ENCODE data around the gene TCP11. TPM values are rescaled to one million over a fixed set of nuclear protein-coding genes. Genes with fewer than 3 reads are reported as not detected.
A peak's percentile ranks its signal among the peaks of the same experiment; 100 is the strongest.

TCP11 gene
- total and polyA plus RNA-seq, 4 donors = 0.05 to 0.19 TPM; not detected in 2

DNA sequence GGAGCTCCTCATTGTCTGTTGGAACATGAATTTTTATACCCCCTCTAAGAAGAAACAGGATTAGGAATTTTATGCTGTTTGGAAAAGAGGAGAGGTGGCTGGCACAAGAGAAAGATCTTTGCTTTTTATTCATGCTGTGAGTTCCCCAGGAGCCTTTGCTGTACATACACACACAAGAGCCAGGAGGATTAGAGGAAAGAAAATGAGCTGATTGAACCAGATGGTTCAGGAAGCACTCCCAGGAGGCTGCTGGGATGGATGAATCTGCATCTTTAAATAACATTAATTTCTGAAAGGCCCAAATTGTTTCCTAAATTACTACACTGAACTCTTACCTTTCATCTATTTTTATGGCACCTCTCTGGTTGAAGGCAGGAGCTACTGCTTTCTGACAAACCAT, 20.1 kb upstream of the TCP11 start:
- DNase-seq (ENCODE audit: low spot score) = no peak
- Histone ChIP-seq H3K4me1 (ENCODE audit: control insufficient read depth in 4 of 4, insufficient read depth in 4 of 4, low read length in 3 of 4) (peaks cover 5 to 48% (median 34%) of the 10 kb centered on the region in 4 donors), H3K27me3 (ENCODE audit: control insufficient read depth in 4 of 4, insufficient read depth in 4 of 4, low read length in 3 of 4) (no peaks in the 10 kb centered on the region), H3K9me3 (ENCODE audit: control insufficient read depth in 4 of 4, low read length in 3 of 4) (no peaks in the 10 kb centered on the region), H3K4me3 (ENCODE audit: low read depth in 1 of 3, low read length in 3 of 3) (no peak overlapping the region), H3K9ac (ENCODE audit: low read depth in 1 of 2, low read length in 2 of 2) (peak overlapping the region in 1 of 2 donors; percentile 78), H3K27ac (ENCODE audit: low read depth in 1 of 2, low read length in 2 of 2) (peak overlapping the region; percentile 88 to 92), H3K36me3 (ENCODE audit: control insufficient read depth in 4 of 4, insufficient read depth in 3 of 4, low read depth in 1 of 4, low read length in 3 of 4) (no peaks in the 10 kb centered on the region)
- TF ChIP-seq HNF4G (IDR thresholded peaks at IDR 0.05) (no peak), EGR1 (IDR thresholded peaks at IDR 0.05; ENCODE audit: low read depth in 2 of 2) (no peak), RXRA (IDR thresholded peaks at IDR 0.05) (no peak), GABPA (IDR thresholded peaks at IDR 0.05 in 1 of 2, conservative IDR thresholded peaks at IDR 0.05 in 1 of 2) (no peak), JUND (IDR thresholded peaks at IDR 0.05) (no peak), SP1 (IDR thresholded peaks at IDR 0.05) (no peak), FOXA2 (IDR thresholded peaks at IDR 0.05) (no peak), HNF4A (conservative IDR thresholded peaks at IDR 0.05) (no peak)
- TF ChIP-seq, protein P1, sequence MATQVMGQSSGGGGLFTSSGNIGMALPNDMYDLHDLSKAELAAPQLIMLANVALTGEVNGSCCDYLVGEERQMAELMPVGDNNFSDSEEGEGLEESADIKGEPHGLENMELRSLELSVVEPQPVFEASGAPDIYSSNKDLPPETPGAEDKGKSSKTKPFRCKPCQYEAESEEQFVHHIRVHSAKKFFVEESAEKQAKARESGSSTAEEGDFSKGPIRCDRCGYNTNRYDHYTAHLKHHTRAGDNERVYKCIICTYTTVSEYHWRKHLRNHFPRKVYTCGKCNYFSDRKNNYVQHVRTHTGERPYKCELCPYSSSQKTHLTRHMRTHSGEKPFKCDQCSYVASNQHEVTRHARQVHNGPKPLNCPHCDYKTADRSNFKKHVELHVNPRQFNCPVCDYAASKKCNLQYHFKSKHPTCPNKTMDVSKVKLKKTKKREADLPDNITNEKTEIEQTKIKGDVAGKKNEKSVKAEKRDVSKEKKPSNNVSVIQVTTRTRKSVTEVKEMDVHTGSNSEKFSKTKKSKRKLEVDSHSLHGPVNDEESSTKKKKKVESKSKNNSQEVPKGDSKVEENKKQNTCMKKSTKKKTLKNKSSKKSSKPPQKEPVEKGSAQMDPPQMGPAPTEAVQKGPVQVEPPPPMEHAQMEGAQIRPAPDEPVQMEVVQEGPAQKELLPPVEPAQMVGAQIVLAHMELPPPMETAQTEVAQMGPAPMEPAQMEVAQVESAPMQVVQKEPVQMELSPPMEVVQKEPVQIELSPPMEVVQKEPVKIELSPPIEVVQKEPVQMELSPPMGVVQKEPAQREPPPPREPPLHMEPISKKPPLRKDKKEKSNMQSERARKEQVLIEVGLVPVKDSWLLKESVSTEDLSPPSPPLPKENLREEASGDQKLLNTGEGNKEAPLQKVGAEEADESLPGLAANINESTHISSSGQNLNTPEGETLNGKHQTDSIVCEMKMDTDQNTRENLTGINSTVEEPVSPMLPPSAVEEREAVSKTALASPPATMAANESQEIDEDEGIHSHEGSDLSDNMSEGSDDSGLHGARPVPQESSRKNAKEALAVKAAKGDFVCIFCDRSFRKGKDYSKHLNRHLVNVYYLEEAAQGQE (IDR thresholded peaks at IDR 0.05) = no peak
- TF ChIP-seq, protein P2, sequence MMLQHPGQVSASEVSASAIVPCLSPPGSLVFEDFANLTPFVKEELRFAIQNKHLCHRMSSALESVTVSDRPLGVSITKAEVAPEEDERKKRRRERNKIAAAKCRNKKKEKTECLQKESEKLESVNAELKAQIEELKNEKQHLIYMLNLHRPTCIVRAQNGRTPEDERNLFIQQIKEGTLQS (IDR thresholded peaks at IDR 0.05) = no peak
- TF ChIP-seq, protein P3, sequence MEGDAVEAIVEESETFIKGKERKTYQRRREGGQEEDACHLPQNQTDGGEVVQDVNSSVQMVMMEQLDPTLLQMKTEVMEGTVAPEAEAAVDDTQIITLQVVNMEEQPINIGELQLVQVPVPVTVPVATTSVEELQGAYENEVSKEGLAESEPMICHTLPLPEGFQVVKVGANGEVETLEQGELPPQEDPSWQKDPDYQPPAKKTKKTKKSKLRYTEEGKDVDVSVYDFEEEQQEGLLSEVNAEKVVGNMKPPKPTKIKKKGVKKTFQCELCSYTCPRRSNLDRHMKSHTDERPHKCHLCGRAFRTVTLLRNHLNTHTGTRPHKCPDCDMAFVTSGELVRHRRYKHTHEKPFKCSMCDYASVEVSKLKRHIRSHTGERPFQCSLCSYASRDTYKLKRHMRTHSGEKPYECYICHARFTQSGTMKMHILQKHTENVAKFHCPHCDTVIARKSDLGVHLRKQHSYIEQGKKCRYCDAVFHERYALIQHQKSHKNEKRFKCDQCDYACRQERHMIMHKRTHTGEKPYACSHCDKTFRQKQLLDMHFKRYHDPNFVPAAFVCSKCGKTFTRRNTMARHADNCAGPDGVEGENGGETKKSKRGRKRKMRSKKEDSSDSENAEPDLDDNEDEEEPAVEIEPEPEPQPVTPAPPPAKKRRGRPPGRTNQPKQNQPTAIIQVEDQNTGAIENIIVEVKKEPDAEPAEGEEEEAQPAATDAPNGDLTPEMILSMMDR (IDR thresholded peaks at IDR 0.05; ENCODE audit: low read depth, low read length, missing input control) = no peak

DNA sequence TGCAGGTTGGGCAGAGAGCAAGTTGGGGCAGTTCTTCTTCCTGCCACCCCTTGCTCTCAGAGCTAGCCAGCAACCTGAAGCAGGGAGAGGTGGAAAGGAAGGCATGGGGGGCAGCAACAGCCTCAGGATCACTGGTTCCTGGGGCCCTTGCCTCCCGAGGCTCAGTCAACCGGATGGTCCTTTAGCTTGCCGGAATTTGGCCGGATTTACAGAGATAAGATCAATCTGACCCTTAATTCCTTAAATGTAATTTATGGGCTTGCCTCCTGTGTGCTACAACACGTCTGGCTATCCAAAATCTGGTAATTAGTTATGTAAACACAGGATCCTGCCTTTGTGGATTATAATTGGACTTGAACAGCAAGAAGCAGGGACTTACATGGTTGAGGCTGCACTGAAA, 19.5 kb upstream of the TCP11 start:
- no peak for DNase-seq (ENCODE audit: low spot score)
- Histone ChIP-seq H3K4me1 (ENCODE audit: control insufficient read depth in 4 of 4, insufficient read depth in 4 of 4, low read length in 3 of 4) (peaks cover 5 to 43% (median 32%) of the 10 kb centered on the region in 4 donors), H3K36me3 (ENCODE audit: control insufficient read depth in 4 of 4, insufficient read depth in 3 of 4, low read depth in 1 of 4, low read length in 3 of 4) (no peaks in the 10 kb centered on the region), H3K27me3 (ENCODE audit: control insufficient read depth in 4 of 4, insufficient read depth in 4 of 4, low read length in 3 of 4) (no peaks in the 10 kb centered on the region), H3K9ac (ENCODE audit: low read depth in 1 of 2, low read length in 2 of 2) (no peak overlapping the region), H3K4me3 (ENCODE audit: low read depth in 1 of 3, low read length in 3 of 3) (no peak overlapping the region), H3K9me3 (ENCODE audit: control insufficient read depth in 4 of 4, low read length in 3 of 4) (no peaks in the 10 kb centered on the region), H3K27ac (ENCODE audit: low read depth in 1 of 2, low read length in 2 of 2) (peak overlapping the region in 1 of 2 donors; percentile 88)
- WGBS = 72% methylated on average over 5 of the region's 5 CpGs
- no peak for TF ChIP-seq HNF4G (IDR thresholded peaks at IDR 0.05)
- TF ChIP-seq, protein P1 (IDR thresholded peaks at IDR 0.05) = no peak
- no peak for TF ChIP-seq GABPA (IDR thresholded peaks at IDR 0.05 in 1 of 2, conservative IDR thresholded peaks at IDR 0.05 in 1 of 2)
- TF ChIP-seq YY1 (IDR thresholded peaks at IDR 0.05) = no peak
- no peak for TF ChIP-seq FOXA2 (IDR thresholded peaks at IDR 0.05)
- no peak for TF ChIP-seq RAD21 (IDR thresholded peaks at IDR 0.05)
- no peak for TF ChIP-seq FOXA1 (IDR thresholded peaks at IDR 0.05)
- TF ChIP-seq, protein P4, sequence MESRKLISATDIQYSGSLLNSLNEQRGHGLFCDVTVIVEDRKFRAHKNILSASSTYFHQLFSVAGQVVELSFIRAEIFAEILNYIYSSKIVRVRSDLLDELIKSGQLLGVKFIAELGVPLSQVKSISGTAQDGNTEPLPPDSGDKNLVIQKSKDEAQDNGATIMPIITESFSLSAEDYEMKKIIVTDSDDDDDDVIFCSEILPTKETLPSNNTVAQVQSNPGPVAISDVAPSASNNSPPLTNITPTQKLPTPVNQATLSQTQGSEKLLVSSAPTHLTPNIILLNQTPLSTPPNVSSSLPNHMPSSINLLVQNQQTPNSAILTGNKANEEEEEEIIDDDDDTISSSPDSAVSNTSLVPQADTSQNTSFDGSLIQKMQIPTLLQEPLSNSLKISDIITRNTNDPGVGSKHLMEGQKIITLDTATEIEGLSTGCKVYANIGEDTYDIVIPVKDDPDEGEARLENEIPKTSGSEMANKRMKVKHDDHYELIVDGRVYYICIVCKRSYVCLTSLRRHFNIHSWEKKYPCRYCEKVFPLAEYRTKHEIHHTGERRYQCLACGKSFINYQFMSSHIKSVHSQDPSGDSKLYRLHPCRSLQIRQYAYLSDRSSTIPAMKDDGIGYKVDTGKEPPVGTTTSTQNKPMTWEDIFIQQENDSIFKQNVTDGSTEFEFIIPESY (IDR thresholded peaks at IDR 0.05) = no peak
- no peak for TF ChIP-seq TAF1 (conservative IDR thresholded peaks at IDR 0.05)
- TF ChIP-seq SP1 (IDR thresholded peaks at IDR 0.05) = no peak
